ENCODE data around the gene USP43.

GRCh38 chr17:9705745-9706144 lies 60.4 kb downstream of the USP43 start:
- TF ChIP-seq GATA3 (IDR thresholded peaks at IDR 0.05; ENCODE audit: low read depth, low read length) (no peak), GATA2 (IDR thresholded peaks at IDR 0.05; ENCODE audit: low read depth, low read length) (no peak)
